ENCODE measurements around the gene MAD1L1.
A peak's percentile ranks its signal among the peaks of the same experiment; 100 is the strongest.

Gene MAD1L1

GRCh38 chr7:2139004-2139699 lies 93.6 kb downstream of the MAD1L1 start:
- no peak overlapping the region for H3K27ac ChIP-seq (ENCODE audit: extremely low read depth, low read depth, low read length)
- no peaks in the 10 kb centered on the region for H3K9me3 ChIP-seq (ENCODE audit: control insufficient read depth, insufficient read depth, low read depth, low read length)
- TF ChIP-seq ZIC2 (tag by site-specific recombination; IDR thresholded peaks at IDR 0.05), result peak; percentile 68
- TF ChIP-seq ZXDB (tag by site-specific recombination; IDR thresholded peaks at IDR 0.05), result no peak
- TF ChIP-seq GLIS1 (tag by site-specific recombination; IDR thresholded peaks at IDR 0.05), result peak; percentile 32; the same call in 1 of the 2 replicates
- no peak for TF ChIP-seq ZNF677 (tag by site-specific recombination; IDR thresholded peaks at IDR 0.05)
- no peak for TF ChIP-seq SP3 (tag by site-specific recombination; IDR thresholded peaks at IDR 0.05)
- H3K4me1 ChIP-seq (ENCODE audit: control insufficient read depth, insufficient read depth, low read length), result no peaks in the 10 kb centered on the region
- peaks cover 0 to 25% of the 10 kb centered on the region in 2 experiments; a peak in 1 of 3 replicates for H3K36me3 ChIP-seq (ENCODE audit: control insufficient read depth in 2 of 2, insufficient read depth in 1 of 2, low read length in 2 of 2)
- H3K4me3 ChIP-seq (ENCODE audit: low read depth, low read length), result no peak overlapping the region
- ChIA-PET CTCF (no interaction called here), POLR2A (interaction anchor here (0.6 to 0.8 kb wide), 2 partner anchors 9 to 290 kb away, joined by 3 read pairs; no protein-coding TSS in a partner anchor)

- no peak overlapping the region for H3K27ac ChIP-seq (ENCODE audit: extremely low read depth, low read depth, low read length)
- CTCF ChIA-PET, result no interaction called here
These were observed 94.5 kb downstream of the MAD1L1 start for GRCh38 chr7:2138146-2138765.

More at GRCh38 chr7:2138146-2138765, 94.5 kb downstream of the MAD1L1 start:
- POLR2A ChIA-PET, result no interaction called here
- Histone ChIP-seq H3K9me3 (ENCODE audit: control insufficient read depth, insufficient read depth, low read depth, low read length) (no peaks in the 10 kb centered on the region), H3K4me1 (ENCODE audit: control insufficient read depth, insufficient read depth, low read length) (no peaks in the 10 kb centered on the region), H3K36me3 (ENCODE audit: control insufficient read depth in 2 of 2, insufficient read depth in 1 of 2, low read length in 2 of 2) (peaks cover 0 to 27% of the 10 kb centered on the region in 2 experiments; a peak in 1 of 3 replicates), H3K4me3 (ENCODE audit: low read depth, low read length) (no peak overlapping the region)
- TF ChIP-seq ZNF600 (tag by site-specific recombination; IDR thresholded peaks at IDR 0.05) (no peak), OSR2 (tag by site-specific recombination; IDR thresholded peaks at IDR 0.05) (no peak), ZNF571 (tag by site-specific recombination; IDR thresholded peaks at IDR 0.05) (no peak), ZNF791 (tag by site-specific recombination; IDR thresholded peaks at IDR 0.05) (no peak), HOXA7 (CRISPR knock-in tag; IDR thresholded peaks at IDR 0.05; ENCODE audit: borderline replicate concordance) (no peak), ZBTB11 (tag by site-specific recombination; conservative IDR thresholded peaks at IDR 0.05; ENCODE audit: low read depth) (no peak), KLF8 (tag by site-specific recombination; IDR thresholded peaks at IDR 0.05) (no peak), ZNF114 (tag by site-specific recombination; IDR thresholded peaks at IDR 0.05) (no peak), PATZ1 (tag by site-specific recombination; IDR thresholded peaks at IDR 0.05) (no peak), BCL11B (tag by site-specific recombination; IDR thresholded peaks at IDR 0.05; ENCODE audit: low read depth) (no peak), ZBTB44 (tag by site-specific recombination; IDR thresholded peaks at IDR 0.05) (no peak), BCL6B (tag by site-specific recombination; IDR thresholded peaks at IDR 0.05) (no peak), ZNF184 (tag by site-specific recombination; IDR thresholded peaks at IDR 0.05) (no peak), ZNF398 (tag by site-specific recombination; IDR thresholded peaks at IDR 0.05) (no peak), ZNF670 (tag by site-specific recombination; IDR thresholded peaks at IDR 0.05; ENCODE audit: low read depth) (no peak), ZNF37A (tag by site-specific recombination; IDR thresholded peaks at IDR 0.05) (no peak), ZNF174 (tag by site-specific recombination; IDR thresholded peaks at IDR 0.05) (no peak), ZEB2 (tag by site-specific recombination; IDR thresholded peaks at IDR 0.05) (no peak), ZSCAN23 (tag by site-specific recombination; IDR thresholded peaks at IDR 0.05) (no peak)

All from HEK293 (cell line).